Stimulated activated CD8-positive, alpha-beta memory T cell treated with anti-CD3 and anti-CD28 coated beads, Interleukin-12 subunit alpha, Interleukin-12 subunit beta, amount 100 ng/mL, for 4 hours (primary cell): Measurements from ENCODE around the gene SPACA1.

Experiments
- DNase-seq: peaks from one replicate; pipeline ENCODE4 v3.0.0-alpha.2; 2020; ENCODE audit warnings: low read depth

The SPACA1 gene

GRCh38 chr6:88105741-88106340 is 58.2 kb downstream of the SPACA1 start:
- no peak for DNase-seq

- no peak for DNase-seq
These were observed 59.6 kb downstream of the SPACA1 start for GRCh38 chr6:88107241-88107640.

DNA sequence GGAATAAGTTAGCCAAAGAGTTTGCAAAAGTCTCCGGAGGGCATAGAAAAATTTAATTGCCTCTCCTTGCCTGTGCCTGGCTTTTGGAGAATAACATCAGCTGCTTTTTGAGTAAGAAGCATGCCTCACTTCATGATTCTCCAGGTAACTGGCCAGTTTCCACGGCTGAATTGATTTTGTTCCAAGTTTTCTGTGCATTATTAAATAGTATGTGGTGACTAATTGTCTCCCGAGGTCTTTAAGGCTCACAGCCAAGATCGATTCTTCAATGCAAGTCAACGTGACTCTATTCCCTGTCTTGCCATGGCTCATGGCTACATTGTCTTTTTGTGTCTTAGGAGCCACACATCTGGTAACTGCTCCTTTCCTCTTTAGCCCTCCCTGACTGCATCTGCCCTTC is 64.3 kb downstream of the SPACA1 start:
- no peak for DNase-seq

DNA sequence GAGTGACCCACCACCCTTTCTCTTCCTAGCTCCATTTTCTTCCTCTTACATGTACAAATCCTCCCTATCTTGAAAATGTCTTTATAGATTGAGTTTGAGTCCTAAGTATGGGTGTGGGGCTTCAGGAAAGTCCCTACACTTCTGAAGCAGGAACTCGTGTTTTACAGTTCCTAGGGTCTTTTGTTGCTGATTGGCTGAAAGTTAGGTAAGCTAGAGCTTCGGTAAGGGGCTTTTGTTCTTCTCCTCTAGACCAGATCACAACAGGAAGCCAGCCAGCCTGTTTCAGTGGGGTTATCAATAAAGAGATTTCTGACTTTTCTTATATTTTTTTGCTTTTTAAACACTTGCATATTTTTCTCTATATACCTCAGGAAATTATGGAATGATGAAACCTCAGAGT is 67.2 kb downstream of the SPACA1 start:
- DNase-seq: no peak

DNA sequence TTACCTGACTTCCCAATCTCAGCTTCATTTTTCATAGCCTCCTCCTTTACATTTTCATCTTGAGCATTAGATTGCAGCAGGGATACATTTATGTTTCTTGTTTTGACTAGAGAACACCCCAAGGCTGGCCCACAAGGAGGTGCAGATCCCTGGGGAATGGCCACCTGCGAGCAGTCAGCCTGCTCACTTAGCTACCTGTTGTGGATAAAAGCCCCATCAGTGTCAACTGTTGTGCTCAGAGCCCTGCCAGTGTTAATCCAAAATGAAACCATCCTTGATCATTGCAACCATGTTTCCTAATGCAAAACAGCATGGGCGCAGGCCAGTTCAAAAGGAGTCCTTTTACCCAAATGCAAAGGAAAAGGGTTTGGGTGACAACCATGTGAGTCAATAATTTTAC is 67.7 kb downstream of the SPACA1 start:
- no peak for DNase-seq

DNA sequence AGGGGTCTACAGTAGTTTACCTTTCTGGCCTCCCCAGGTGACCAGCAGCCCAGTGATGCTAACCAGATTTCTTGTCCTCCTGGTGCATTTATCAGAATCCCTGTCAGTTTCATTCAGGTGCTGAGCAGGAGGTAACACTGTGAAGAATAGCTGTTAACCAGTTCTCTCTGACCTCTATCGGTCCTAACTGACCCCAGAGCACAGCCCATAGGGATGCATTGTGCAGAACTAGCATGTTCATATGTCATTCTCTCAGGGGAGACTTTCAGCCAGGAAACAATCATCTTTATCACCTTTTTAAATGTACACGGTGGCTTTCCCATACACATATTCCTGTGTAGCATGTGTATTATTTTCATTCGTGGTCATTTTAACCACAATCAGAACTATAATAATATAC is 68.6 kb downstream of the SPACA1 start:
- no peak for DNase-seq
